IMR-90 (cell line): Measurements from ENCODE around the gene CEP57L1. TPM values are rescaled to one million over a fixed set of nuclear protein-coding genes. Genes with fewer than 3 reads are reported as not detected.

Source experiments
- ATAC-seq: fragments of 200-7000 bp; cut with Tn5 transposase; 2 replicates; pipeline ENCODE4 v1.9.1; 2020; ENCODE audit warnings: low read depth, mild to moderate bottlenecking, moderate library complexity
- BruUV-seq: library from RNA; stranded (reverse); fragments of 400-500 nt; replicated peaks from 2 replicates; lab custom pipeline; 2021; lab: Mats Ljungman, UMichigan
- CTCF ChIA-PET: fragments of 300-600 bp; formaldehyde crosslinking; extraction: SDS; loops from one replicate; lab custom pipeline; 2021; ENCODE audit warnings: antibody characterized with exemption; lab: Yijun Ruan, JAX
- POLR2A ChIA-PET: fragments of 300-600 bp; sonication (Branson Sonifier 250); formaldehyde crosslinking; loops from one replicate; lab custom pipeline; 2022; ENCODE audit warnings: antibody characterized with exemption; ENCODE audit not compliant: unreplicated experiment; lab: Charles Lee
- DNase-seq: peaks from one replicate; pipeline ENCODE4 v3.0.0; 2013
- H2AFZ ChIP-seq: replicated peaks from 2 replicates; pipeline ENCODE3; 2013; ENCODE audit warnings: low read length, mild to moderate bottlenecking; ENCODE audit not compliant: poor library complexity
- H2AK5ac ChIP-seq: 2 replicates; pipeline ENCODE4 v1.6.1; 2013; ENCODE audit warnings: low read depth, low read length, inconsistent platforms
- H2AK9ac ChIP-seq: replicated peaks from 2 replicates; pipeline ENCODE3; 2013; ENCODE audit warnings: mild to moderate bottlenecking, low read depth, low read length, moderate library complexity; ENCODE audit not compliant: poor library complexity
- H2BK120ac ChIP-seq: 2 replicates; pipeline ENCODE4 v1.6.1; 2013; ENCODE audit warnings: low read depth, low read length, inconsistent platforms
- H2BK15ac ChIP-seq: 3 replicates; pipeline ENCODE4 v1.6.1; 2013; ENCODE audit warnings: low read depth, low read length, inconsistent platforms
- H2BK20ac ChIP-seq: 2 replicates; pipeline ENCODE4 v1.6.1; 2013; ENCODE audit warnings: low read depth, mild to moderate bottlenecking, inconsistent platforms, low read length, moderate library complexity
- H2BK5ac ChIP-seq: 2 replicates; pipeline ENCODE4 v1.6.1; 2013; ENCODE audit warnings: mild to moderate bottlenecking, low read depth, low read length, inconsistent platforms; ENCODE audit not compliant: poor library complexity, severe bottlenecking
- H3K14ac ChIP-seq: replicated peaks from 2 replicates; pipeline ENCODE4 v1.6.1; 2013; ENCODE audit warnings: low read depth, low read length, inconsistent platforms
- H3K18ac ChIP-seq: 2 replicates; pipeline ENCODE4 v1.6.1; 2013; ENCODE audit warnings: low read depth, low read length, control low read depth
- H3K23ac ChIP-seq: 2 replicates; pipeline ENCODE4 v1.6.1; 2013; ENCODE audit warnings: low read depth, low read length, inconsistent platforms
- H3K27ac ChIP-seq: 2 replicates; pipeline ENCODE4 v1.5.1; 2013; ENCODE audit warnings: mild to moderate bottlenecking, control low read depth, low read length; ENCODE audit not compliant: insufficient read depth
- H3K27me3 ChIP-seq: 2 replicates; pipeline ENCODE4 v1.6.1; 2013; ENCODE audit warnings: low read length; ENCODE audit not compliant: control insufficient read depth, insufficient read depth
- H3K36me3 ChIP-seq: 2 replicates; pipeline ENCODE4 v1.6.1; 2013; ENCODE audit warnings: low read length, mixed read lengths; ENCODE audit not compliant: control insufficient read depth, insufficient read depth
- H3K4ac ChIP-seq: 2 replicates; pipeline ENCODE4 v1.6.1; 2013; ENCODE audit warnings: low read depth, low read length, inconsistent platforms
- H3K4me1 ChIP-seq: 2 replicates; pipeline ENCODE4 v1.6.1; 2013; ENCODE audit warnings: low read length, mixed read lengths; ENCODE audit not compliant: control insufficient read depth, insufficient read depth
- H3K4me2 ChIP-seq: 2 replicates; pipeline ENCODE4 v1.6.1; 2013; ENCODE audit warnings: low read depth, mild to moderate bottlenecking, control low read depth, low read length, moderate library complexity
- H3K4me3 ChIP-seq: 2 replicates; pipeline ENCODE4 v1.5.1; 2013; ENCODE audit warnings: low read depth, mild to moderate bottlenecking, control low read depth, low read length, moderate library complexity; ENCODE audit not compliant: insufficient read depth
- H3K56ac ChIP-seq: 2 replicates; pipeline ENCODE4 v1.6.1; 2013; ENCODE audit warnings: low read length, inconsistent platforms; ENCODE audit not compliant: insufficient read depth; ENCODE audit errors: extremely low read depth
- H3K79me1 ChIP-seq, 2 experiments: 2 replicates each; pipeline ENCODE4 v1.6.1; 2013; ENCODE audit warnings: low read length in 2 of 2, inconsistent platforms in 1 of 2, low read depth in 1 of 2
- H3K9ac ChIP-seq: 2 replicates; pipeline ENCODE4 v1.6.1; 2013; ENCODE audit warnings: low read depth, low read length, control low read depth
- H3K9me1 ChIP-seq: 2 replicates; pipeline ENCODE4 v1.6.1; 2013; ENCODE audit warnings: low read length, inconsistent platforms; ENCODE audit not compliant: insufficient read depth
- H3K9me3 ChIP-seq: 2 replicates; pipeline ENCODE4 v1.6.1; 2013; ENCODE audit warnings: low read length; ENCODE audit not compliant: control insufficient read depth, insufficient read depth
- H4K20me1 ChIP-seq: 2 replicates; pipeline ENCODE4 v1.6.1; 2013; ENCODE audit warnings: low read length, inconsistent platforms; ENCODE audit not compliant: insufficient read depth
- H4K5ac ChIP-seq: 2 replicates; pipeline ENCODE4 v1.6.1; 2013; ENCODE audit warnings: mild to moderate bottlenecking, low read depth, low read length, control low read depth
- H4K8ac ChIP-seq, 2 experiments: 2 replicates each; pipeline ENCODE4 v1.6.1; 2013; ENCODE audit warnings: low read depth in 2 of 2, low read length in 2 of 2, control low read depth in 1 of 2, inconsistent platforms in 1 of 2
- H4K91ac ChIP-seq: 2 replicates; pipeline ENCODE4 v1.6.1; 2013; ENCODE audit warnings: low read depth, low read length, inconsistent platforms; ENCODE audit not compliant: insufficient read depth
- RAD21 ChIP-seq: IDR thresholded peaks from 2 replicates; pipeline ENCODE4 v1.6.1; 2012; ENCODE audit warnings: low read length, improper control_type of control experiment
- WGBS, 2 experiments: methylation state at CpG; one replicate each; pipeline versions ENCODE4 v1.1.5 to v1.1.7; 2013; ENCODE audit warnings: missing lambda C conversion rate in 2 of 2; ENCODE audit not compliant: insufficient read length in 1 of 2; ENCODE audit errors: extremely low coverage in 2 of 2; 5-methylcytosine and 5-hydroxymethylcytosine counted together
- dilution Hi-C: fragments of 300-500 bp; cut with HindIII; formaldehyde crosslinking; loops from one replicate; pipeline ENCODE4 v1.14.3; 2018; ENCODE audit warnings: low sequenced_read_pairs; ENCODE audit not compliant: unreplicated experiment
- in situ Hi-C: fragments of 300-500 bp; cut with MboI; formaldehyde crosslinking; loops from 3 replicates; pipeline ENCODE4 v1.14.3; 2019; ENCODE audit warnings: low sequenced_read_pairs, inconsistent platforms, mixed read lengths
- intact Hi-C: fragments of 100-400 bp; cut with micrococcal nuclease; formaldehyde crosslinking; loops from 2 replicates; pipeline ENCODE4 v1.10.0; 2022
- polyA plus RNA-seq, 3 experiments: library from polyadenylated mRNA; depleted of rRNA; stranded (reverse); fragments of >200 nt; gene quantifications; 2 replicates each; pipeline ENCODE4 v1.2.3, GENCODE V29; 2012; ENCODE audit warnings: low replicate concordance in 1 of 3
- total RNA-seq: library from RNA; depleted of rRNA; stranded (reverse); fragments of >200 nt; gene quantifications from 2 replicates; pipeline ENCODE4 v1.2.3, GENCODE V29; 2012

CEP57L1 gene
- total and polyA plus RNA-seq, 2 of the 4 experiments (the other 2 are of a cell fraction) = 10.3 to 21.9 TPM

GRCh38 chr6:109174916-109175315 is 79.6 kb downstream of the CEP57L1 start:
- Histone ChIP-seq H3K56ac (no peak overlapping the region), H4K8ac (no peak overlapping the region), H3K27ac (no peak overlapping the region), H3K79me1 (no peaks in the 10 kb centered on the region), H3K9ac (no peak overlapping the region), H3K23ac (no peak overlapping the region), H4K91ac (no peak overlapping the region), H3K4me2 (no peak overlapping the region; the same call in 1 of the 2 replicates), H2AFZ (no peak overlapping the region), H3K14ac (no peak overlapping the region), H3K4me1 (0 out of 2 replicates have a peak, but pooled peaks cover 2% of the 10 kb centered on the region), H2BK5ac (no peak overlapping the region), H3K4ac (no peak overlapping the region), H4K20me1 (no peaks in the 10 kb centered on the region), H2AK9ac (no peak overlapping the region), H3K27me3 (no peaks in the 10 kb centered on the region), H3K18ac (no peak overlapping the region), H2BK120ac (no peak overlapping the region), H4K5ac (no peak overlapping the region), H2BK15ac (no peak overlapping the region), H3K9me1 (no peaks in the 10 kb centered on the region), H2BK20ac (no peak overlapping the region), H3K4me3 (no peak overlapping the region), H2AK5ac (no peak overlapping the region), H3K36me3 (no peaks in the 10 kb centered on the region), H3K9me3 (no peaks in the 10 kb centered on the region)
- ATAC-seq (no peak), DNase-seq (no peak)
- in situ Hi-C loops (loop anchor here (25.0 kb wide), 1 partner anchor 212 kb away; the partner anchor contains the start of gene CD164), dilution Hi-C loops (no loop called here), intact Hi-C loops (no loop called here)
- no TSS peak for BruUV-seq
- ChIA-PET POLR2A (no interaction called here), CTCF (no interaction called here)
- no CpG with 5 or more reads among the region's 2 CpGs for WGBS, 2 experiments
- TF ChIP-seq RAD21 = no peak
